Measurements from ENCODE around the gene DHRSX.

The DHRSX gene

DNA sequence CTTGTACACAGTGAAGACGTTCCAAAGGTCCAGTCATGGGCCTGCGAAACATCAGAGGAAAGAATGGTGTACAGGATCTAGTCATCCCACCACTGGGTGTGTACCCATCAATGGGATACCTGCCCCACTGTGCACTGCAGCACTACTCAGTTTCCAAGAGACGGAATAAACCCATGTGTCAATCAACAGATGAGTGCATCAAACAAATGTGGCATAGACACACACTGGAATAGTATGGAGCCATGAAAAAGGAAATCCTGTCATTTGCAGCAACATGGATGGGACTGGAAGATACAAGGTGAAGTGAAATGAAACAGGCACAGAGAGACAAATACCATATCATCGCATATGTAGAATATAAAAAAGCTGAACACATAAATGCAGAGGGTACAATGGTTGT lies 48.0 kb downstream of the DHRSX start:
- DNase-seq: no peak

DNA sequence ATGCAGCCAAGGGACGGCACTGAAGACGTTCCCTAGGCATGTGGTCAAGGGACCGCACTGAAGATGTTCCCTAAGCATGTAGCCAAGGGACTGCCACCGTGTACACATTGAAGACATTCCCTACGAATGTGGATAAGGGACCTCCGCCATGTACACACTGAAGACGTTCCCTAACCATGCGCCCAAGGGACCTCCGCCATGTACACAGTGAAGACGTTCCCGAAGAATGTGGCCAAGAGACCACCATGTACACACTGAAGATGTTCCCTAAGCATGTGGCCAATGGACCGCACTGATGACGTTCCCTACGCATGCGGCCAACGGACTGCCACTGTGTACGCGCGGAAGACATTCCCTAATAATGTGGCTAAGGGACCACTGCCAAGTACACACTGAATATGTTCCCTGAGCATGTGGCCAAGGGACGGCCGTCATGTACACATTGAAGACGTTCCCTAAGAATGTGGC lies 48.4 kb downstream of the DHRSX start:
- DNase-seq: no peak

DNA sequence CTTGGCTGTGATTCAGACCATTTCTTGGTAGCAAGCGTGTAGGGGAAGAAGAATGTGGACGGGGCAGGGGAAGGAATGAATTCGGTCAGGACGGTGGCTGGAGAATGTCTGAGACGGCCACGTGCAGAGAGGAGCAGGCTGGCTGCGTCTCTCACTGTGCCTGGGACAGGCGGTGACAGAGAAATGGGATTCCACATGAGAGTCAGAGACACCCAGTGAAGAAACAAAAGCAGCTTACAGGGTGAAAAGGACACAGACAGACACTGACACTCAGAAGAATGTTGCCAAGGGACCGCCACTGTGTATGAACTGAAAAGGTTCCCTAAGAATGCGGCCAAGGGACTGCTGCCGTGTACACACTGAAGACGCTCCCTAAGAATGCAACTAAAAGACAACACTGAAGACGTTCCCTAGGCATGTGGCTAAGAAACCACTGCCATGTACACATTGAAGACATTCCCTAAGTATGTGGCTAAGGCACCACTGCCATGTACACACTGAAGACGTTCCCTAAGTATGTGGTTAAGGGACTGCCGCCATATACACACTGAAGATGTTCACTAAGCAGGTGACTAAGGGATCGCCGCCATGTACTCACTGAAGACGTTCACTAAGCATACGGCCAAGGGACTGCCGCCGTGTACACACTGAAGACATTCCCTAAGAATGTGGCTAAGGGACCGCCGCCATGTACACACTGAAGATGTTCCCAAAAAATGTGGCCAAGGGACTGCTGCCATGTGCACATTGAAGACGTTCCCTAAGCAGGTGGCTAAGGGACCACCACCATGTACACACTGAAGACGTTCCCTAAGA lies 49.1 kb downstream of the DHRSX start:
- DNase-seq: peak; percentile 73

DNA sequence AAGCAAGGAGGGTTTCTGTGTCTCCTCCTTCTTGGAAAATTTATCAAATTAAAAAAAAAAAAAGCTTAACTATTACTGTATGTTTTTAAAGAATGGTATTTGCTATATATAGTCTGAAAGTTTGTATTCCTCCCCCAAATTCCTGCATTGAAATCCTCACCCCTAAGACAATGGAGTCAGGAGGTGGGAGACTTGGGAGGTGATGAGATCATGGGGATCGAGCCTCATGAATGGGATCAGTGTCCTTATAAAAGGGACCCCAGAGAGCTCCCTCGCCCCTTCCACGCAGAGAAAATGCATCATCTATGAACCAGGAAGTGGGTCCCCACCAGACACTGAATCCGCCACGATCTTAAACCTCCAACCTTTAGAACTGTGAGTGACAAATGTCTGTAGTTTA lies 50.1 kb downstream of the DHRSX start:
- DNase-seq: no peak

DNA sequence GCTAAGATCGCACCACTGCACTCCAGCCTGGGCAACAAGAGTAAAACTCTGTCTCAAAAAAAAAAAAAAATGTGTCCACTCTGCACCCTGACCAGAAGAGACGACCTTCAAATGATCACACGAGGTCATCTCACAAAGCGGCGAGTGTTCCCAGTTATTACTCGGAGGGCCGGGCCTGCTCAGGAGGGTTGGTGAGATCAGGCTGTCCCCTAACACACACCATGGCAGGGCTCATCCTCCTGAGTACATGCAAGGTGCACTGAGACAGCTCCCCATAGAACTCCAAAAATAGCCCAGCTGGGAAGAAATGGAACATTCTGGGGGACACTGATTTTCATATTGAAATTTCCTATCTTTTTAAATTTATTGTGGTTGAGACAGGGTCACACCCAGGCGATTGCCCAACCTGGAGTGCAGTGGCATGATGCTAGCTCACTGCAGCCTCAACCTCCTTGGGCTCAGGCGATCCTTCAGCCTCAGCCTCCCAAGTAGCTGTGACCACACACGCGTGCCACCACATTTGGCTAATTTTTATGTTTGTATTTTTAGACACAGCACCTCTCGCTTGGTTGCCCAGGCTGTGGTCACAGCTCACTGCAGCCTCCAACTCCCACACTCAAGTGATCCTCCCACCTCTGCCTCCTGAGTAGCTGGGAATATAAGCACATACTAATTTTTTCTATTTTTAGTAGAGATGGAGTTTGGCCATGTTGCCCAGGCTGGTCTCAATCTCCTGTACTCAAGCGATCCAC lies 51.5 kb downstream of the DHRSX start:
- no peak for DNase-seq

DNA sequence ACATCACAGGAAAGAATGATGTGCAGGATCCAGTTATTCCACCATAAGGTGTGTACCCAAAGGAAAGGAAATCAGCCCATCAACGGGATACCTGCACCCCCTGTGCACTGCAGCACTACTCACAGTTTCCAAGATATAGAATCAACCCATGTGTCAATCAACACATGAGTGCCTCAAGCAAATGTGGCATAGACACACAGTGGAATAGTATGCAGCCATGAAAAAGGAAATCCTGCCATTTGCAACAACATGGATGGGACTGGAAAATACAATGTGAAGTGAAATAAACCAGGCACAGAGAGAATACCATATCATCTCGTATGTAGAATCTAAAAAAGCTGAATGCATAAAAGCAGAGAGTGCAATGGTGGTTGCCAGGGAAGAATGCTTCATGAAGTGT lies 53.3 kb downstream of the DHRSX start:
- DNase-seq: no peak

DNA sequence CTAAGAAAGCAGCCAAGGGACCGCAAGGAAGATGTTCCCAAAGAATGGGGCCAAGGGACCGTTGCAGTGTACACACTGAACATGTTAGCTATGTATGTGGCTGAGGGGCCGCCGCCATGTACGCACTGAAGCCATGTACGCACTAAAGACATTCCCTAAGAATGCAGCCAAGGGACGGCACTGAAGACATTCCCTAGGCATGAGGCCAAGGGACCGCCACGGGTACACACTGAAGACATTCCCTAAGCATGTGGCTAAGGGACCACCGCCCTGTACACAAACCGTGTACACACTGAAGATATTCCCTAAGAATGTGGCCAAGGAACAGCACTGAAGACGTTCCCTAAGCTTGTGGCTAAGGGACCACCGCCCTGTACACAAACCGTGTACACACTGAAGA lies 54.0 kb downstream of the DHRSX start:
- DNase-seq: no peak

DNA sequence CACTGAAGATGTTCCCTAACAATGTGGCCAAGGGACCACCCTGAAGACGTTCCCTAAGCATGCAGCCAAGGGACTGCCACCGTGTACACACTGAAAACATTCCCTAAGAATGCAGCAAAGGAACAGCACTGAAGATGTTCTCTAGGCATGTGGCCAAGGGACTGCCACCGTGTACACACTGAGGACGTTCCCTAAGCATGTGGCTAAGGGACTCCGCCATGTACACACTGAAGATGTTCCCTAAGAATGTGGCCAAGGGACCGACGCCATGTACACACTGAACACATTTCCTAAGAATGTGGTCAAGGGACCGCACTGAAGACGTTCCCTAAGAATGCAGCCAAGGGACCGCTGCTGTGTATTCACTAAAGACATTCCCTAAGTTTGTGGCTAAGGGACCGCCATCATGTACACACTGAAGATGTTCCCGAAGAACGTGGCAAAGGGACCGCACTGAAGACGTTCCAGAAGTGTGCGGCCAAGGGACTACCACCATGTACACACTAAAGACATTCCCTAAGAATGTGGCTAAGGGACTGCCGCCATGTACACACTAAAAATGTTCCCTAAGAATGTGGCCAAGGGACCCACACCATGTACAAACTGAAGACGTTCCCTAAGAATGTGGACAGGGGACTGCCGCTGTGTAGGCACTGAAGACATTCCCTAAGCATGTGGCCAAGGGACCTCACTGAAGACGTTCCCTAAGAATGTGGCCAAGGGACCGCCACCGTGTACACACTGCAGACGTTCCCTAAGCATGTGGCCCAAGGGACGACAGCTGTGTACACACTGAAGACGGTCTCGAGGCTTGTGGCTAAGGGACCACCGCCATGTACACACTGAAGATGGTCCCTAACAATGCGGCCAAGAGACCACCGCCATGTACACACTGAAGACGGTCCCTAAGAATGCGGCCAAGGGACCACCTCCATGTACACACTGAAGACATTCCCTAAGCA lies 54.8 kb downstream of the DHRSX start:
- no peak for DNase-seq

DNA sequence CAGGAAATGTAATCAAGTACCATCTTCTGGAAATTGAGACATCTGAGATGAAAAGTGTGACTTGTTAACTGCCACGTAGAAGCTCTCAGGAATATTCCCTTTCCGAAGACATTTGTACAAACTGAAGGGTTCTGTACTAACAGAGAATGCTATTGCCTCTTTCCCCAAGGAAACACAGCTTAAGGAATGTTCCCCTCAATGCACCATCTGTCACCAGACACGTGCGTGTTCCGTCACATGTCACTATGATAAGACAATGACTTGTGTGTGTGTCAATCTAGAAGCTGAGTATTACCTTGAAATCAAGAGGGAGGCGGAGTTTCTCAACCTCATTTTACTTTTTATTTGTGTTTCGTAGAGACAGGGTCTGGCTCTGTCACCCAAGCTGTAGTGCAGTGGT lies 58.1 kb downstream of the DHRSX start:
- DNase-seq: no peak

DNA sequence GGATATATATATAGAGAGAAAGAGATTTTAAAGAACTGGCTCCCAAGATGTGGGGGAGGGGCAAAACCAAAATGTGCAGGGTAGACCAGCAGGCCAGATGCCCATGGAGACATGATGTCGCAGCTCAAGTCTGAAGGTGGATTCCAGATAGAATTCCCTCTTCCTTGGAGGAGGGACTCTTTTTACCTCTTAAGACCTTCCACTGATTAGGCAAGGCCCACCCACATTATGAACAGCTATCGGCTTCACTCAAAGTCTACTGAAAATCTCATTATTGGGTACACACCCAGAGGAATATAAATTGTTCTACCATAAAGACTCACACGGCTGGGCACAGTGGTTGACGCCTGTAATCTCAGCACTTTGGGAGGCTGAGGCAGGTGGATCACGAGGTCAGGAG lies 59.3 kb downstream of the DHRSX start:
- no peak for DNase-seq

DNA sequence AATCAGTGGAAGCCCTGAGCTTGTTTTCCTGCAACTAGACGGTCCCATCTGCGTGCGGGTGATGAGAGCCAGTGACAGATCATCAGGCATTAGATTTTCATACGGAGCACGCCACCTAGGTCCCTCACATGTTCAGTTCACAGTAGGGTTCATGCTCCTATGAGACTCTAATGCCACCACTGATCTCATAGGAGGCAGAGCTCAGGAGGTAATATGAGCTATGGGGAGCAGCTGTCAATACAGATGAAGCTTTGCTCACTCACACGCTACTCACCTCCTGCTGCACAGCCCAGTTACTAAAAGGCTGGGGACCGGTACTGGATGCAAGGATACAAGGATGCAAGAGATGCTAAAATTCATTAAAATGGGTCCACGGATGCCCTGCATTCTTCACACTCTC lies 61.2 kb downstream of the DHRSX start:
- DNase-seq: no peak

DNA sequence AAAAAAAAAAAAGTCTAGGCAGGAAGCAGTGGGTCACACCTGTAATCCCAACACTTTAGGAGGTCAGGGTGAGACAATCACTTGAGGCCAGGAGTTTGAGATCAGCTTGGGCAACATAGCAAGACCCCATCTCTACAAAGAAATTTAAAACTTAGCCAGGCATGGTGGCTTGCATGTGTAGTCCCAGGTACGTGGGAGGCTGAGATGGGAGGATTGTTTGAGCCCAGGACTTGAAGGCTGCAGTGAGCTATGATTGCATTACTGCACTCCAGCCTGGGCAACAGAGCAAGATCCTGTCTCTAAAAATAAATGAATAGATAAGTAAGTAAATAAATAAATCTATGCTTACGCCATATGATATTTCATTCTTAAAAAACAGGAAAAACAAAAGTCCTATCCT lies 65.3 kb downstream of the DHRSX start:
- DNase-seq: no peak

DNA sequence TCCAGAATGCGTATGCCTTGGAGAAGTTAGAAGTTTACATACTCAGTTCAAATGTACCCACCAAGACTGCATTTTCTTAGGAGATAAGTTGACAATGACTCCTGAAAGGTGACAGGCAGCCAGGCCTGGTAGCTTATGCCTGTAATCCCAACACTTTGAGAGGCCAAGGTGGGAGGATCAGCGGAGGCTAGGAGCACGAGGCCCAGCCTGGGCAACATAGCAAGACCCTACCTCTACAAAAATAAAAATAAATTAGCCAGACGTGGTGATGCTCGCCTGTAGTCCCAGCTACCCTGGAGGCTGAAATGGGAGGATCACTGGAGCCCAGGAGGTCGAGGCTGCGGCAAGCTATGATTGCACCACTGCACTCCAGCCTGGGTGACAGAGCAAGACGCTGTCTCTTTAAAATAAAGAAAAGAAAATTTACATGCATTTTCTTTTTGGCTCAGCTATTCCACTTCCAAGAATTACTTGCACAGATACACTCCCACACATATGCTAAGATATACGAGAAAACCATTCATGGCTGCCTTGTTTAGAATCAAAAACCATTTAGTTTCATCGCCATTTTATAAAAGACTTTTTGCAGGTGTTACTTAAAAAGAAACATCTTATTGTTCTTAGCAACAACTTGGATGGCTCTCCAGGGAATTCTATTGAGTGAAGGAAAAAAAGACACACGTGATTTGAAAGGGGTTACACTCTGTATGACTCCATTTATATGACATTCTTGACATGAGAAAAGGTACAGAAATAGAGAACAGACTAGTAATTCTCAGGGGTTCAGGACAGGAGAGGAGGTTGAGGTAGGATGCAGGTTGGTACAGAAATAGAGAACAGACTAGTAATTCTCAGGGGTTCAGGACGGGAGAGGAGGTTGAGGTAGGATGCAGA lies 66.3 kb downstream of the DHRSX start:
- DNase-seq: no peak

DNA sequence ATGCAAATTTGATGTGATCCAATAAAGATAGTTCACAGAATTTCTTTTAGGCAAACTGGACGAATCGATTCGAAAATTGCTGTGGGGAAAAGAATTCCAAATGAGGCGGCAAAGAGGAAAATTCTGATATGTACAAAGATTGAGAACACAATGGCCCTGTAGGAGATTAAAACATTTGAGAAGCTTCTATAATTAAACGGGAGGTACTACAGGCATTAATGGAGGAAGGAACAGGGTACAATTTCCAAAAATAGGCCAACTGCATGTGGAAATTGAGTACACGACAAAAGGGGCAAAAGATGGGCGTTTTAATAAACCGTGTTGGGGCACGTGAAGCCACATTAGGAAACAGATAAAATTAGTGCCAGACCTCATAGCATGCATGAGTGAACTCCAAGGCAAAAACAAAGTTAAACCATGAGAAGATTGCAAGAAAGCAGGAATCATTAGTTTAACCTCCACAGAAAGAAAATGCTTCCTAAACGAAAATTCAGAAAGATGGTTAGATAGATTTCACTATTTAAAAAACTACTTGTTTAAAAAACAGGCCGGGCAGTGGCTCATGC lies 68.4 kb downstream of the DHRSX start:
- DNase-seq: no peak

DNA sequence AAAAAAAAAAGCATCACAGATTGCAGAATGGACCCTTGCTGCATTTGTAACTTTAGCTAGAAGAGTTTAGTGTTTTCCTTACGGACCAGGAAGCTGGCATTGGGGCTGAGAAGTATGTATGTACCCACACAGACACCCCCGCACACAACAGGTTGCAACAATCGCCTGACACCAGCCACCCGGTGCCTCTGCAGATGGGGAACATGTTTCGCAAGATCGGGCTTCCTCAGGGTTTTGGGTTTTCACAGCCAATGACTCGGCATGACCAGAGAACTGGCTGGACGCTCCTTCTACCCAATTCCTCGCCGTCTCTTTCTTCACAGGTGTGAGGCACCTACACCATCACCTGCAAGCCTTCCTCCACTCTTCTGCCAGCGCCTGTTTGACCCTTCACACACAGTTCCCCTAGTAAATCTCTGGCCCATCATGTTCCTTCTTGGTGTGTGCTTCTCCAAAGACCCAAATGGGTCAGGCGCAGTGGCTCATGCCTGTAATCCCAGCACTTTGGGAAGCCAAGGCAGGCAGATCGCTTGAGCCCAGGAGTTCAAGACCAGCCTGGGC lies 70.4 kb downstream of the DHRSX start:
- DNase-seq: no peak

DNA sequence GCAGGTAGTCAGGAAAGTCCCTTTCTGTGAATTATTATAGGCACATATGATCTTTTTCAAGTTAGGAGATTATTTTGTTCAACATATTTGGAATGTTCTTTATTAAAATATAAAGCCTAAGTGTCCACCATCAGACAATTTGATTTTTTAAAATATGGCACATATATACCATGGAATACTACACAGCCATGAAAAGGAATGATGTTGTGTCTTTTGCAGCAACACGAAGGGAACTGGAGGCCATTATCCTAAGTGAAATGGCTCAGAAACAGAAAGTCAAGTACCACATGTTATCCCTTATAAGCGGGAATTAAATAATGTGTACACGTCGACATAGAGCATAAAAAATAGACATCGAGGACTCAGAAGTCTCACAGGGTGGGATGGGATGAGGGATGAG lies 73.0 kb downstream of the DHRSX start:
- DNase-seq: no peak

DNA sequence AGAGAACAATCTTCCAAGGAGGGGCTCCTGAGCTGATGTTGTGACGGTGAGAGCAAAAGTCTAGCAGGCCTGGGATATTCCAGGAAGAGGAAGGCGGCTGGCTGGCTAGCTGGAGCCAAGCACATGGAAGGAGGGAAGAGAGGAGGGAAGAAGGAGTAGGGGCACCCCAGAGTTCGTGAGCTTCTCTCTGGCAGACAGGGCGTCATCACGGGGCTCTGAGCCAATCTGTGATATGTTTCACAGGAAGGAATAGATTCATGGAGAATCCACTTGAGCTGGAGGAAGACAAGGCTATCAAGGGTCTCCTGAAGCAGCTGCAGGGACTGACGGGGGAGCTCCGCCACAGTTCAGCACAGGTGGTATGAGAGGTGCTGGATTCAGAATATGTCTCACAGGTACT lies 73.6 kb downstream of the DHRSX start:
- no peak for DNase-seq

DNA sequence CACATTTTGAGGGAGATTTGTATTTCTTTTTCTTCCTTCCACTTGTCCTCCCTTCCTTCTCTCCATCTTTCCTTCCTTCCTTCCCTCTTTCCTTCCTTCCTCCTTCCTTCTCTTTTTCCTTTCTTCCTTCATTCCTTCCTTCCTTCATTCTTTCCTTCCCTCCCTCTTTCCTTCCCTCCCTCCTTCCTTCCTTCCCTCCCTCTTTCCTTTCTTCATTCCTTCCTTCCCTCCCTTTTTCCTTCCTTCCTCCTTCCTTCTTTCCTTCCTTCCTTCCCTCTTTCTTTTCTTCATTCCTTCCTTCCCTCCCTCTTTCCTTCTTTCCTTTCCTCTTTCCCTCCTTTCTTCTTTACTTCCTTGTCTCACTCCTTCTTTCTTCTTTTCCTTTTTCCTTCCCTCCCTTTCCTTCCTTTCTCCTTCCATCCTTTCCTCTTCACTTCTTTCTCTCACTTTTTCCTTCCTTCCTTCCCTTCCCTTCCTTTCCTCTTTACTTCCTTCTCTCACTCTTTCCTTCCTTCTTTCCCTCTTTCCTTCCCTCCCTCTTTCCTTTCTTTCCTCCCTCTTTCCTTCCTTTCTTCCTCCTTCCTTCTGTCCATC lies 74.4 kb downstream of the DHRSX start:
- DNase-seq: no peak

DNA sequence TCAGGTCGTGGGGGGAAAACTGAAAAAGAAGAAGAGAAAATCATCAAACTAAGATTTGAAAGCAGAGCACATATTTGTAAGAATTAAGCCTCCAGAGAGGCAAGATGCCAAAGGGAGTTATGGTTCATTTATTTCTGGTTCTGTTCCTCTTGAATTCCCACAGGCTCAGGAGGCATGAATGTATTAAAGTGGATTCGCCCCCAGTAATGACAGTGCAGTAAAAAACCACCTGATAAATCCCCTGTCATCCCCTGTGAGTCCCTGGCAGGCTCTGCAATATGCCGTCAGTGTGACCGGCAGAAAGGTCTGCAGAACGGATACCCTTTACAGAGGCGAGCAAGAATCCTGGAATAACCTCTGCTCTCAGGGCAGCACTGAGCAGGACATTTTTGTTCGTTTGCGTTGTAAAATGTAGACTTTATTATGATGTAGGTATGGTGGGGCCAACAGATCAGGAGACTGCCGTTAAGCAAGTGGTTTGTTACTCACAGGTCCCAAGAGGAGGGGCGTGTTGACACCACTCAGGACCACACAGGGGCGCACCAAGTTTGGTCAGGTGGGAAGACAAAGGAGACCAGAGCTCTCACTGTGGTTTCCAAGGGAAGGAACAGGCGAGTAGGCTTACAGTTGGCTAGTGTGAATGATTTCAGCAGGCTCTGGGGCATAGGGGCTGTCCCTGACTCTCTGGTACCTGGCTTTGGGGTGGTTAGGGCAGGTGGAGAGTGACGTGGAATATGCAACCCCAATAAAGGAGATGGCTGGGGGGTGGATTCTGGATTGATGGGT lies 75.3 kb downstream of the DHRSX start:
- DNase-seq: no peak

DNA sequence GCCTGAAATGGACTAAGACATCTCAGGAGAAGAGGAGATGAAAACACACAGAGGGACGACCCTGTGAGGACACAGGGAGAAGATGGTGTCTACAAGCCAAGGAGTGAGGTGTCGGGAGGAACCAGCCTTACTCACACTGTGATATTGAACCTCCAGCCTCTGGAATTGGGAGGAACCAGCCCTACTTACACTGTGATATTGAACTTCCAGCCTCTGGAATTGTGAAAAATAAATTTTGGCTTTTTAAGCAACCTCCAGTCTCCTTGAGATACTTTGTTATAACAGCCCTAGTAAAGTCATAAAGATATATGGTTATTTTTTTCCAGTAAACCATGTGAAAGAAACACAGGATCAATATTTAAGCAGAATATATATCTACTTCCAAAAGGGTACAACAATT lies 76.5 kb downstream of the DHRSX start:
- DNase-seq: no peak

Measured in fibroblast of skin of abdomen (primary cell).